WTC11 (cell line): Measurements from ENCODE around the gene SLC25A10.

Experiments
- CTCF ChIP-seq: fragments of 200-600 bp; IDR thresholded peaks from 2 replicates; pipeline ENCODE4 v1.8.0; 2022; ENCODE audit warnings: antibody characterized with exemption
- JUN ChIP-seq: sonication (generic); formaldehyde crosslinking; IDR thresholded peaks from 2 replicates; pipeline ENCODE4 v1.8.0; 2023; ENCODE audit warnings: mild to moderate bottlenecking, missing genetic modification reagents
- ZSCAN18 ChIP-seq: fragments of 250-450 bp; sonication (Bioruptor Pico); IDR thresholded peaks from 2 replicates; pipeline ENCODE4 v2.1.2; 2022; ENCODE audit warnings: mild to moderate bottlenecking, moderate library complexity

GRCh38 chr17:81665205-81666091 lies 46.6 kb upstream of the SLC25A10 start:
- TF ChIP-seq CTCF: no peak
- no peak for TF ChIP-seq JUN
- no peak for TF ChIP-seq ZSCAN18 (CRISPR knock-in tag)
